T-cell (primary cell): Measurements from ENCODE around the gene WDR11. TPM values are rescaled to one million over a fixed set of nuclear protein-coding genes. Genes with fewer than 3 reads are reported as not detected.

ENCODE experiments used
- ATAC-seq, 4 experiments: fragments of 200-7000 bp in 3 of 4; fragments of 150-1000 bp in 1 of 4; cut with Tn5 transposase; replicated peaks in 1 of 4; 1 replicate in 3 of 4; 2 replicates in 1 of 4; pipeline ENCODE4 v1.10.0; 2021; ENCODE audit warnings: moderate library complexity in 3 of 4, mild to moderate bottlenecking in 2 of 4, moderate number of reproducible peaks in 1 of 4
- CTCF ChIA-PET, 2 donors: fragments of 300-600 bp; sonication (Branson Sonifier 250); formaldehyde crosslinking; loops; one replicate each; lab custom pipeline; 2022; ENCODE audit warnings: antibody characterized with exemption in 2 of 2; lab: Charles Lee
- POLR2A ChIA-PET, 2 donors: fragments of 300-600 bp; sonication (Branson Sonifier 250); formaldehyde crosslinking; loops; one replicate each; lab custom pipeline; 2022; ENCODE audit warnings: antibody characterized with exemption in 2 of 2; lab: Charles Lee
- DNase-seq, 35 experiments: peaks; one replicate each; pipeline versions ENCODE4 v3.0.0 to v3.0.0-alpha.2; 2013 to 2023
- H3K27ac ChIP-seq: one replicate; pipeline ENCODE4 v1.5.1; 2013; ENCODE audit warnings: low read length
- H3K27me3 ChIP-seq, 2 experiments: replicated peaks in 1 of 2; 1 replicate in 1 of 2; 2 replicates in 1 of 2; pipeline versions ENCODE4 v1.6.1 to v1.7.0; 2013; ENCODE audit warnings: low read length in 1 of 2, mixed read lengths in 1 of 2; ENCODE audit not compliant: control insufficient read depth in 2 of 2, insufficient read depth in 2 of 2; ENCODE audit errors: extremely low read depth in 1 of 2
- H3K36me3 ChIP-seq, 2 donors: 1 replicate in 1 of 2; 2 replicates in 1 of 2; pipeline versions ENCODE4 v1.6.1 to v1.7.0; 2013; ENCODE audit warnings: low read length in 1 of 2; ENCODE audit not compliant: control insufficient read depth in 2 of 2, insufficient read depth in 1 of 2; ENCODE audit errors: extremely low read depth in 1 of 2
- H3K4me1 ChIP-seq, 2 experiments: 1 replicate in 1 of 2; 2 replicates in 1 of 2; pipeline versions ENCODE4 v1.6.1 to v1.7.0; 2013; ENCODE audit warnings: low read length in 2 of 2, mixed read lengths in 1 of 2; ENCODE audit not compliant: insufficient read depth in 2 of 2, control insufficient read depth in 1 of 2; ENCODE audit errors: extremely low read depth in 1 of 2
- H3K4me3 ChIP-seq, 2 donors: 1 replicate in 1 of 2; 2 replicates in 1 of 2; pipeline versions ENCODE4 v1.5.1 to v1.7.0; 2013; ENCODE audit warnings: mild to moderate bottlenecking in 2 of 2, low read length in 1 of 2, moderate library complexity in 1 of 2; ENCODE audit not compliant: control insufficient read depth in 1 of 2; ENCODE audit errors: extremely low read depth in 1 of 2
- H3K9me3 ChIP-seq: 2 replicates; pipeline ENCODE4 v1.7.0; 2013
- H3K27ac Mint-ChIP-seq, 2 donors: one replicate each; pipeline ENCODE4 v1.8.0; 2020 to 2021; ENCODE audit warnings: mild to moderate bottlenecking in 2 of 2, mixed read lengths in 2 of 2
- H3K27me3 Mint-ChIP-seq, 2 donors: one replicate each; pipeline ENCODE4 v1.8.0; 2021 to 2022; ENCODE audit warnings: mixed read lengths in 2 of 2
- H3K36me3 Mint-ChIP-seq: one replicate; pipeline ENCODE4 v1.8.0; 2021; ENCODE audit warnings: mixed read lengths
- H3K4me1 Mint-ChIP-seq, 3 donors: one replicate each; pipeline ENCODE4 v1.8.0; 2020 to 2022; ENCODE audit warnings: mixed read lengths in 3 of 3, mild to moderate bottlenecking in 1 of 3
- H3K4me3 Mint-ChIP-seq, 3 donors: one replicate each; pipeline ENCODE4 v1.8.0; 2020 to 2022; ENCODE audit warnings: mild to moderate bottlenecking in 3 of 3, mixed read lengths in 3 of 3, moderate library complexity in 3 of 3
- H3K9me3 Mint-ChIP-seq, 3 donors: one replicate each; pipeline ENCODE4 v1.8.0; 2020 to 2022; ENCODE audit warnings: mixed read lengths in 3 of 3
- WGBS: methylation state at CpG from one replicate; pipeline ENCODE4 v1.1.5; 2013; ENCODE audit warnings: missing lambda C conversion rate; ENCODE audit not compliant: insufficient coverage; 5-methylcytosine and 5-hydroxymethylcytosine counted together
- total RNA-seq, 35 experiments: library from RNA in 6 of 35; stranded (reverse) in 6 of 35; fragments of 120-200 nt in 1 of 35; gene quantifications; one replicate each; pipeline versions ENCODE4 v1.2.1 to v1.2.4 and lab custom pipeline; 2013 to 2026

The WDR11 gene
- total RNA-seq, 5 donors from 2014 or later (not counting 1 experiment from before 2014, with no cell fraction given): 37.6 to 44.3 (median 38.9) TPM

- H3K36me3 ChIP-seq: no peaks in the 10 kb centered on the region
- Mint-ChIP-seq H3K4me1 (no peaks in the 10 kb centered on the region), H3K9me3 (no peaks in the 10 kb centered on the region), H3K36me3 (no peaks in the 10 kb centered on the region), H3K4me3 (no peak overlapping the region), H3K27ac (no peak overlapping the region), H3K27me3 (peaks cover 22 to 23% of the 10 kb centered on the region in 2 donors)
- H3K27me3 ChIP-seq: peaks cover 0 to 5% of the 10 kb centered on the region in 2 experiments
- ATAC-seq (no peak), DNase-seq (no peak)
- ChIA-PET CTCF (no interaction called here), POLR2A (no interaction called here)
- H3K9me3 ChIP-seq: no peaks in the 10 kb centered on the region
- H3K4me3 ChIP-seq: no peak overlapping the region
- WGBS: no CpG with 5 or more reads among the region's 3 CpGs
- H3K4me1 ChIP-seq: no peaks in the 10 kb centered on the region
- H3K27ac ChIP-seq: no peak overlapping the region
Observed at GRCh38 chr10:120825878-120826769, 25.0 kb upstream of the WDR11 start.

DNA sequence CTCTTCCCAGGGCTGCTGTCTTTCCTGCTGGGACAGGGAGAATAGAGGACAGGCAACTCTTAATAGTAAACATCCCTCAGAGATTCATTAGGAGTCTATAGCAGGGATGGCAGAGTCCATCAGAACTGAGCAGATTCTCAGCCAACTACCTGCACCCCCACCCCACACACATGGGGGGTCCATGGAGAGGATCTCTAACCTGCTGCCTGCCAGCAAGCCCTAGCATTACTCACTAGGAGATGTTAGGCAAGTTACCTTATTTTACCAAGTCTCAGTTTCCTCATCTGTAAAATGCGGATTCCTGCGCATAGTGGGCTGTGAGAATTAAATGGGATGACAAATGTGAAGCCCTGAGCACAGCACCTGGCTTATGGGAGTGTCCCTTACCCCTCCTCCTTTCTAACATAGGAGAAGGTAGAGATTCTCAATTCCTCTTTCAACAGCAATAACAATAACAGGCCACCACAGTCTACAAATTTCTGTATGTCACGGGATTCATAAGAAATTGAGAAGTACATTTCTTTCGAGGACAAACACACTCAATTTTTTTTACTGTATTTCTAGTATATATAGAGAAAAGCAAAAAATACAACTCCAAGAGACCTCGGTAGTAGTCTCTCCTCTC lies 23.8 kb upstream of the WDR11 start:
- ChIA-PET POLR2A (no interaction called here), CTCF (no interaction called here)
- H3K36me3 Mint-ChIP-seq: no peaks in the 10 kb centered on the region
- DNase-seq: no peak
- no peak for ATAC-seq
- peaks cover 20 to 23% of the 10 kb centered on the region in 2 donors for H3K27me3 Mint-ChIP-seq
- H3K4me3 Mint-ChIP-seq: no peak overlapping the region
- Histone ChIP-seq H3K27me3 (peaks cover 0 to 5% of the 10 kb centered on the region in 2 experiments), H3K36me3 (no peaks in the 10 kb centered on the region), H3K4me1 (no peaks in the 10 kb centered on the region), H3K9me3 (no peaks in the 10 kb centered on the region), H3K27ac (no peak overlapping the region), H3K4me3 (no peak overlapping the region)
- no CpG with 5 or more reads among the region's 5 CpGs for WGBS
- no peaks in the 10 kb centered on the region for H3K4me1 Mint-ChIP-seq
- no peaks in the 10 kb centered on the region for H3K9me3 Mint-ChIP-seq
- H3K27ac Mint-ChIP-seq: no peak overlapping the region

DNA sequence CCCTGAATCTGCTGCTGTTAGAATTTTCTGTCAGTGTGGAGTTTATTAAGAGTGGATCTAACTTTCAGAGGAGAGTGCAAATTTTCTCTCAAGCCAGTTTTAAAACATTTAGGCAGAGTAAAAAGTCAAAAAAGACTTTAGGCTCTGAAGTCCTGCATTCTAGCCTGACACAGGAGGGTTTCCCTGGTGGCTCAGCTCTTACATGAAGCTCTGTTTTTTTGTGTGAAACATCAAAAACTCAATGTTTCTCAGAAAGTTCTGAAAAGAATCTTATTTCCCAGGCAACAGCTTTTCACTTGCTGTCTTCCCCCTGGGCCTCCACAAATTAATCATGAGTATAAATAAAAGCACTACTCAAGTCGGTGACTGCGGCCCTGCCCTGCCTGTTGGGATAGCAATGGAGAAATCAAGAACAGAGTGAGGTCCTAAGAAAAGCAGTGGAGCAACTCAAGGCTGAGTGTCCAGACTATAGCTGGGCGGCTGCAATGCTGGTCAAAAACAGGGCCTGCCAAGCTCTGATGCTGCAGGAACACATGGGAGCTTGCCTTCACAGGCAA lies 22.3 kb upstream of the WDR11 start:
- 86% methylated on average over 2 of the region's 3 CpGs for WGBS
- POLR2A ChIA-PET: no interaction called here
- no peak for ATAC-seq
- no peaks in the 10 kb centered on the region for H3K36me3 Mint-ChIP-seq
- H3K27ac ChIP-seq: no peak overlapping the region
- no peak overlapping the region for H3K4me3 Mint-ChIP-seq
- no peaks in the 10 kb centered on the region for H3K9me3 Mint-ChIP-seq
- H3K27ac Mint-ChIP-seq: no peak overlapping the region
- H3K9me3 ChIP-seq: no peaks in the 10 kb centered on the region
- CTCF ChIA-PET: no interaction called here
- H3K4me1 Mint-ChIP-seq: no peaks in the 10 kb centered on the region
- no peak overlapping the region for H3K4me3 ChIP-seq
- no peak for DNase-seq
- peaks cover 0 to 8% of the 10 kb centered on the region in 2 experiments for H3K27me3 ChIP-seq
- no peaks in the 10 kb centered on the region for H3K4me1 ChIP-seq
- H3K27me3 Mint-ChIP-seq: peaks cover 10 to 22% of the 10 kb centered on the region in 2 donors
- no peaks in the 10 kb centered on the region for H3K36me3 ChIP-seq

DNA sequence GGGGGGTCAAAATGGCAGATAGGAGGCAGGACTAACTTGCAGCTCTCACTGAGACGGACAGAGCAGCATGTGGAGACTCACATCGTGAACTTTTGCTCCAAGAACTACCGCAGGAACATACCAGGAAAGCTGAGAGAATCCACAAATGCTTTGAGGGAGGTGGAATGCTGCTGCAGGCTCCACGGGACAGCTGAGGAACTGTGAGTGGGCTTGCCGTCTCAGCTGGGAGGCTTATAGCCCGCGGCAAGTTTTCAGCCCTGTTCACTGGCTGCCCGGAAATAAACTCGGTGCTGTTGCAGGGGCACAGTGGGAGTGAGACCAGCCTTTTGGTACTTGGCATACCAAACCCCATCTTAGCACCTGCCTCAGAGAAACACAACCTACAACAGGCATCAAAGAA lies 19.1 kb upstream of the WDR11 start:
- Histone ChIP-seq H3K27me3 (peaks cover 0 to 6% of the 10 kb centered on the region in 2 experiments), H3K4me3 (no peak overlapping the region), H3K27ac (no peak overlapping the region), H3K36me3 (no peaks in the 10 kb centered on the region), H3K4me1 (no peaks in the 10 kb centered on the region), H3K9me3 (no peaks in the 10 kb centered on the region)
- WGBS: 87% methylated on average over 8 of the region's 9 CpGs
- Mint-ChIP-seq H3K27ac (no peak overlapping the region), H3K27me3 (peaks cover 6 to 14% of the 10 kb centered on the region in 2 donors), H3K9me3 (no peaks in the 10 kb centered on the region), H3K4me3 (no peak overlapping the region), H3K4me1 (no peaks in the 10 kb centered on the region), H3K36me3 (no peaks in the 10 kb centered on the region)
- CTCF ChIA-PET: interaction anchor here in 1 of 2 donors (0.7 kb wide), 1 partner anchor 41 kb away, joined by 3 read pairs; no protein-coding TSS in a partner anchor
- ATAC-seq (no peak), DNase-seq (no peak)
- POLR2A ChIA-PET: no interaction called here

- H3K4me1 Mint-ChIP-seq: no peaks in the 10 kb centered on the region
- no peak overlapping the region for H3K4me3 Mint-ChIP-seq
- no peaks in the 10 kb centered on the region for H3K4me1 ChIP-seq
- H3K9me3 ChIP-seq: no peaks in the 10 kb centered on the region
- no peak overlapping the region for H3K27ac Mint-ChIP-seq
- no peak overlapping the region for H3K4me3 ChIP-seq
- no peaks in the 10 kb centered on the region for H3K9me3 Mint-ChIP-seq
- no peaks in the 10 kb centered on the region for H3K36me3 ChIP-seq
- H3K36me3 Mint-ChIP-seq: no peaks in the 10 kb centered on the region
- peaks cover 0 to 5% of the 10 kb centered on the region in 2 experiments for H3K27me3 ChIP-seq
- 69% methylated on average over 3 of the region's 6 CpGs for WGBS
- no peak for ATAC-seq
- H3K27me3 Mint-ChIP-seq: peaks cover 6 to 19% of the 10 kb centered on the region in 2 donors
- no peak overlapping the region for H3K27ac ChIP-seq
- no peak for DNase-seq
- ChIA-PET POLR2A (no interaction called here), CTCF (no interaction called here)
Observed at GRCh38 chr10:120833222-120833928, 17.8 kb upstream of the WDR11 start.

GRCh38 chr10:120835603-120836002 lies 15.6 kb upstream of the WDR11 start:
- no peak for ATAC-seq
- H3K36me3 ChIP-seq: no peaks in the 10 kb centered on the region
- no peak overlapping the region for H3K4me3 Mint-ChIP-seq
- no peaks in the 10 kb centered on the region for H3K9me3 Mint-ChIP-seq
- no peak overlapping the region for H3K27ac Mint-ChIP-seq
- no peak overlapping the region for H3K4me3 ChIP-seq
- H3K4me1 ChIP-seq: no peaks in the 10 kb centered on the region
- ChIA-PET POLR2A (no interaction called here), CTCF (no interaction called here)
- no peaks in the 10 kb centered on the region for H3K4me1 Mint-ChIP-seq
- WGBS: 100% methylated on average over 1 of the region's 2 CpGs
- H3K27ac ChIP-seq: no peak overlapping the region
- H3K27me3 ChIP-seq: peaks cover 0 to 9% of the 10 kb centered on the region in 2 experiments
- H3K27me3 Mint-ChIP-seq: peaks cover 3 to 20% of the 10 kb centered on the region in 2 donors
- H3K36me3 Mint-ChIP-seq: no peaks in the 10 kb centered on the region
- DNase-seq: no peak
- no peaks in the 10 kb centered on the region for H3K9me3 ChIP-seq
